A673 (cell line): ENCODE results near the gene SIDT2. TPM values are rescaled to one million over a fixed set of nuclear protein-coding genes. Genes with fewer than 3 reads are reported as not detected.
"Not testable (repeated sequence)": the region's sequence is repeated elsewhere in the genome, so short reads cannot be mapped to it uniquely, and the experiment has no call there.

Source experiments
- BruUV-seq: library from RNA; stranded (reverse); fragments of 400-500 nt; replicated peaks from 2 replicates; lab custom pipeline; 2021; lab: Mats Ljungman, UMichigan
- CTCF ChIA-PET: fragments of 300-600 bp; sonication (Branson Sonifier 250); formaldehyde crosslinking; loops from one replicate; lab custom pipeline; 2022; ENCODE audit warnings: antibody characterized with exemption; lab: Charles Lee
- POLR2A ChIA-PET: fragments of 300-600 bp; sonication (Branson Sonifier 250); formaldehyde crosslinking; loops from one replicate; lab custom pipeline; 2022; ENCODE audit warnings: antibody characterized with exemption; ENCODE audit not compliant: low non-redundant PET; lab: Charles Lee
- DNase-seq: peaks from one replicate; pipeline ENCODE4 v3.0.0-alpha.2; 2015; ENCODE audit warnings: low spot score
- H3K27ac ChIP-seq: fragments of 200-600 bp; sonication (generic); 2 replicates; pipeline ENCODE4 v1.5.1; 2016; ENCODE audit warnings: mixed run types, low read depth, mild to moderate bottlenecking, mixed read lengths, antibody characterized with exemption, low read length; ENCODE audit not compliant: poor library complexity, severe bottlenecking
- H3K27me3 ChIP-seq: fragments of 200-600 bp; sonication (generic); replicated peaks from 2 replicates; pipeline ENCODE4 v1.6.1; 2017; ENCODE audit warnings: mixed run types, low read depth, mild to moderate bottlenecking, mixed read lengths, antibody characterized with exemption, low read length; ENCODE audit not compliant: insufficient read depth, poor library complexity
- H3K36me3 ChIP-seq: fragments of 200-600 bp; sonication (generic); 2 replicates; pipeline ENCODE4 v1.6.1; 2016; ENCODE audit warnings: mixed run types, mild to moderate bottlenecking, mixed read lengths, antibody characterized with exemption, low read length; ENCODE audit not compliant: insufficient read depth, poor library complexity, severe bottlenecking
- H3K4me1 ChIP-seq: fragments of 200-600 bp; sonication (generic); 2 replicates; pipeline ENCODE4 v1.6.1; 2017; ENCODE audit warnings: mixed run types, mild to moderate bottlenecking, mixed read lengths, antibody characterized with exemption, low read length; ENCODE audit not compliant: insufficient read depth, poor library complexity, severe bottlenecking
- H3K4me3 ChIP-seq: fragments of 200-600 bp; sonication (generic); 2 replicates; pipeline ENCODE4 v1.5.1; 2016; ENCODE audit warnings: low read depth, mixed run types, mild to moderate bottlenecking, mixed read lengths, low read length; ENCODE audit not compliant: poor library complexity, severe bottlenecking
- H3K9me3 ChIP-seq: fragments of 200-600 bp; sonication (generic); 2 replicates; pipeline ENCODE4 v1.6.1; 2016; ENCODE audit warnings: mixed run types, low read depth, mild to moderate bottlenecking, mixed read lengths, antibody characterized with exemption, low read length; ENCODE audit not compliant: poor library complexity, severe bottlenecking
- EZH2 ChIP-seq: fragments of 200-600 bp; sonication (generic); IDR thresholded peaks from 2 replicates; pipeline ENCODE4 v1.6.1; 2017; ENCODE audit warnings: borderline replicate concordance, low read depth, mild to moderate bottlenecking, mixed read lengths, antibody characterized with exemption, low read length; ENCODE audit not compliant: poor library complexity, severe bottlenecking
- intact Hi-C: fragments of 100-400 bp; cut with micrococcal nuclease; formaldehyde crosslinking; loops from one replicate; pipeline ENCODE4 v1.10.0; 2022; ENCODE audit not compliant: unreplicated experiment
- total RNA-seq: library from RNA; stranded (reverse); gene quantifications from 2 replicates; pipeline ENCODE4 v1.2.3, GENCODE V29; 2021
- TF ChIP-seq, protein P1 (sequence below): fragments of 300-800, 200-600 bp; sonication (generic); conservative IDR thresholded peaks from 2 replicates; pipeline ENCODE4 v1.5.1; 2017; ENCODE audit warnings: low read depth, mild to moderate bottlenecking, antibody characterized with exemption, low read length, moderate library complexity, mixed read lengths

SIDT2 gene
- total RNA-seq, 1 experiment from 2014 or later, result 33.5 TPM

DNA sequence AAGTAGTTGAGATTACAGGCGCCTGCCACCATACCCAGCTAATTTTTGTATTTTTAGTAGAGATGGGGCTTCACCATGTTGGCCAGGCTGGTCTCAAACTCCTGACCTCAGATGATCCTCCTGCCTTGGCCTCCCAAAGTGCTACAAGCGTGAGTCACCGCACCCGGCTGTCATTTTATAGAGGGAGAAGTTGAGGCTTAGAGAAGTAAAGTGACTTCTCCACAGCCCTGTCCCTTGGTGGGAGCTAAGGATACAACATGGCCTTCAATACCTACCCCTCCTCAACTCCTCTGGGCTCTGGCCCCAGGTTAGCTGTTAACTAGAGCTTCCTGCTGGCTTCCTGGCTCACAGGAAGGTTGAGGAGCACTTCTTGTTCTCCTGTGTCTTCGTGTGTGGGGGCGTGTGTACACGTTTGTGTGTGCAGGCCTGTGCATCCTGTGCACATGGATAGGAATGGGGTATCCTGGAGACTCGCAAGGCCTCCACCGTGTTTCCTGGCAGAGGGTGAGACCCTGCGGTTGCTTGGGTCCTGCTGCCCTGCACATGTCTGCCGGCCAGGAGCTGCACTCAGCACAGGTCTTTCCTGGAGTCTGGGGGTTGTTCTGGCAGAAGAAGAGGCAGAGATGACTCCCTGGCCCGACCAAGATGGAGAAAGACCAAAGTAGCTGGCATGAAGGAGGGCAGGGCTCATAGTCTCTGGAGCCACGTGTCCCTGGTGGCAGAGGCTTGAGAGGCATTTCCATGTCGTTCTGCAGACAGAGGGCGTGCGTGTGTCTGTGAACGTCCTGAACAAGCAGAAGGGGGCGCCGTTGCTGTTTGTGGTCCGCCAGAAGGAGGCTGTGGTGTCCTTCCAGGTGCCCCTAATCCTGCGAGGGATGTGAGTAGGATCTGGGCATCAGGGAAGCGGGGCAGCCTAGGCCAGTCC, 2.4 kb downstream of the SIDT2 start:
- H3K27me3 ChIP-seq, result no peaks in the 10 kb centered on the region
- BruUV-seq, result no TSS peak
- no peaks in the 10 kb centered on the region for H3K36me3 ChIP-seq
- no peaks in the 10 kb centered on the region for H3K9me3 ChIP-seq
- TF ChIP-seq, protein P1, sequence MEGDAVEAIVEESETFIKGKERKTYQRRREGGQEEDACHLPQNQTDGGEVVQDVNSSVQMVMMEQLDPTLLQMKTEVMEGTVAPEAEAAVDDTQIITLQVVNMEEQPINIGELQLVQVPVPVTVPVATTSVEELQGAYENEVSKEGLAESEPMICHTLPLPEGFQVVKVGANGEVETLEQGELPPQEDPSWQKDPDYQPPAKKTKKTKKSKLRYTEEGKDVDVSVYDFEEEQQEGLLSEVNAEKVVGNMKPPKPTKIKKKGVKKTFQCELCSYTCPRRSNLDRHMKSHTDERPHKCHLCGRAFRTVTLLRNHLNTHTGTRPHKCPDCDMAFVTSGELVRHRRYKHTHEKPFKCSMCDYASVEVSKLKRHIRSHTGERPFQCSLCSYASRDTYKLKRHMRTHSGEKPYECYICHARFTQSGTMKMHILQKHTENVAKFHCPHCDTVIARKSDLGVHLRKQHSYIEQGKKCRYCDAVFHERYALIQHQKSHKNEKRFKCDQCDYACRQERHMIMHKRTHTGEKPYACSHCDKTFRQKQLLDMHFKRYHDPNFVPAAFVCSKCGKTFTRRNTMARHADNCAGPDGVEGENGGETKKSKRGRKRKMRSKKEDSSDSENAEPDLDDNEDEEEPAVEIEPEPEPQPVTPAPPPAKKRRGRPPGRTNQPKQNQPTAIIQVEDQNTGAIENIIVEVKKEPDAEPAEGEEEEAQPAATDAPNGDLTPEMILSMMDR, result peak; percentile 94
- TF ChIP-seq EZH2, result no peak
- H3K4me1 ChIP-seq, result peaks cover 29% of the 10 kb centered on the region
- POLR2A ChIA-PET, result interaction anchor here (0.6 kb wide), 2 partner anchors 313 to 397 kb away, joined by 3 read pairs; no protein-coding TSS in a partner anchor
- DNase-seq, result peak; percentile 92
- CTCF ChIA-PET, result interaction anchor here (0.6 to 1.8 kb wide), 3 partner anchors 38 to 442 kb away, joined by 3 to 8 read pairs (median 3); no protein-coding TSS in a partner anchor
- no peak overlapping the region for H3K4me3 ChIP-seq
- peak overlapping the region; percentile 81 for H3K27ac ChIP-seq
- intact Hi-C loops, result loop anchor here (1.0 kb wide), 1 partner anchor 45 kb away; no protein-coding TSS in a partner anchor

DNA sequence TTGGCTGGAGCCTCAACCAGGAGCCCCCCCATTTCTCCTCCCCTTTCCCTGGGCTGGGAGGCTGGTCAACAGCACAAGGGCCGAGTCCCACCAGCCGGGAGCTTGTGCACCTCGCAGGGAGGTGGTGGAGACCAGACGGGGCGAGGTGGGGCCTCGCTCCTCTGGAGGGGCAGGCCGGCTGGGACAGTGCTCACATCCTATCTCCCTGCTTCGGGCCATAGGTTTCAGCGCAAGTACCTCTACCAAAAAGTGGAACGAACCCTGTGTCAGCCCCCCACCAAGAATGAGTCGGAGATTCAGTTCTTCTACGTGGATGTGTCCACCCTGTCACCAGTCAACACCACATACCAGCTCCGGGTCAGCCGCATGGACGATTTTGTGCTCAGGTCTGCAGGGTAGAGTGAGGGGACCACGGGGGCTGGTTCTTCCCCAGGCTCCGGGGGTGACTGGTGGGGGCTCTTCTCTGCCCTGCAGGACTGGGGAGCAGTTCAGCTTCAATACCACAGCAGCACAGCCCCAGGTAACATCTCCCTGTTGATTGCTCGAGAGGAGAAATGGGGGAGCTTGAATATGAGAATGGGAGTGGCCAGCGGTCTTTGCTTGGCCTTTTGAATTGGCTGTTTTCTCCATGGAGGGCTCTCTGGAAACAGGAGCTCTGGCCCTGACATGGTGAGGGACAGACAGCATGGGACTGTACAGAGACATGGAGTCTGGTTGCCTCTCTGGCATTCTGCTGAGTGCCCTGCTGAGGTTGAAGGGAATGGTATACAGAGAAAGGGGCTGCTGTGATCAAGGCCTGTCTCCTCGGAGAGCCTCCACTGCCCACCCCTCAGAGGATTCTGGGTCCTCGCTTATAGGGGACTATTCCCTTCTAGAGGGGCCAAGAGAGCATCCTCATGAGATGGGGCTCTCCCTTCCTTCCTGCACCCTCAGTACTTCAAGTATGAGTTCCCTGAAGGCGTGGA, 3.3 kb downstream of the SIDT2 start:
- TF ChIP-seq EZH2, result no peak
- TF ChIP-seq, protein P1, result no peak
- Histone ChIP-seq H3K4me1 (peaks cover 29% of the 10 kb centered on the region), H3K36me3 (no peaks in the 10 kb centered on the region), H3K4me3 (no peak overlapping the region), H3K9me3 (no peaks in the 10 kb centered on the region), H3K27me3 (no peaks in the 10 kb centered on the region), H3K27ac (peak overlapping the region; percentile 15)
- DNase-seq, result no peak
- POLR2A ChIA-PET, result no interaction called here
- BruUV-seq, result no TSS peak
- intact Hi-C loops, result loop anchor here (1.0 kb wide), 1 partner anchor 44 kb away; no protein-coding TSS in a partner anchor
- CTCF ChIA-PET, result interaction anchor here (0.6 kb wide), 2 partner anchors 37 to 443 kb away, joined by 3 read pairs; no protein-coding TSS in a partner anchor

DNA sequence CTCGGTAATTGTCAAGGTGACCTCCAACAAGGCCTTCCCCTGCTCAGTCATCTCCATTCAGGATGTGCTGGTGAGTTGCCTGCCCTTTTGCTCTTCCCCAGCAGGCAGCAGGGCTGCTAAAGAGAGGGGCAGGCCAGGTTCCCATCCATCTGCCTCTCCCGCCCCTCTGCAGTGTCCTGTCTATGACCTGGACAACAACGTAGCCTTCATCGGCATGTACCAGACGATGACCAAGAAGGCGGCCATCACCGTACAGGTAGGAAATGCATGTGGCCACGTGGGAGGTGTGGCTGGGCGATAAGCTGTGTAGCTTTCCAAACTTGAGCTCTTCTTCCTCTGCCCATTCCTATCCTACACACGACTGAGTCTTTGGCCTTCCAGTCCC, 4.0 kb downstream of the SIDT2 start:
- H3K9me3 ChIP-seq, result no peaks in the 10 kb centered on the region
- H3K36me3 ChIP-seq, result no peaks in the 10 kb centered on the region
- H3K27me3 ChIP-seq, result no peaks in the 10 kb centered on the region
- ChIA-PET CTCF (no interaction called here), POLR2A (no interaction called here)
- H3K4me3 ChIP-seq, result no peak overlapping the region
- H3K27ac ChIP-seq, result no peak overlapping the region
- no peak for DNase-seq
- H3K4me1 ChIP-seq, result peaks cover 29% of the 10 kb centered on the region
- intact Hi-C loops, result no loop called here
- BruUV-seq, result no TSS peak
- TF ChIP-seq, protein P1, result no peak

DNA sequence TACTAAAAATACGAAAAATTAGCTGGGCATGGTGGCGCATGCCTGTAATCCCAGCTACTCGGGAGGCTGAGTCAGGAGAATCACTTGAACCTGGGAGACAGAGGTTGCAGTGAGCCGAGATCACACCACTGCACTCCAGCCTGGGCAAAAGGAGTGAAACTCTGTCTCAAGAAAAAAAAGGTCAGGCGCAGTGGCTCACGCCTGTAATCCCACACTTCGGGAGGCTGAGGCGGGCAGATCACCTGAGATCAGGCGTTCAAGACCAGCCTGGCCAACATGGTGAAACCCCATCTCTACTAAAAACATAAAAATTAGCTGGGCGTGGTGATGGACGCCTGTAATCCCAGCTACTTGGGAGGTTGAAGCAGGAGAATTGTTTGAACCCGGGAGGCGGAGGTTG, 4.6 kb downstream of the SIDT2 start:
- H3K27ac ChIP-seq, CTCF ChIA-PET, H3K4me3 ChIP-seq, H3K27me3 ChIP-seq, H3K9me3 ChIP-seq, BruUV-seq, intact Hi-C loops, POLR2A ChIA-PET, H3K36me3 ChIP-seq, DNase-seq: not testable (repeated sequence)
- H3K4me1 ChIP-seq, result peaks cover 23% of the 10 kb centered on the region
